Measurements from ENCODE around the gene FAM184A.

FAM184A gene

DNA sequence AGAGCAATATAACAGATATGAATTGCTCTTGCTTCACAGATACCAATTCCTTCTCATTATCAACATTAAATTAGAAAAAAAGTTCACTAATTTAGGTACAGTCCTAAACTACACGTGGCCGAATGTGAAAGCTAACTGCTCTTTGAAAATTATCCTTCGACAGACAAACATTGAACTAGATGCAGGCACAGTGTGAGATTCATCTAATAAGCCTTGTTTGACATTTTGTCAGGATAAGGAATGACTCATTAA lies 1.1 kb downstream of the FAM184A start:
- no peaks in the 10 kb centered on the region for H3K4me1 ChIP-seq (ENCODE audit: insufficient read depth, low read length, poor library complexity, severe bottlenecking)
- H3F3A ChIP-seq (ENCODE audit: low read depth), result no peaks in the 10 kb centered on the region
- H3K79me2 ChIP-seq (ENCODE audit: insufficient read depth, low read length), result no peaks in the 10 kb centered on the region
- H3K9ac ChIP-seq (ENCODE audit: low read depth, low read length, poor library complexity, severe bottlenecking), result no peak overlapping the region
- no peaks in the 10 kb centered on the region for H3K9me2 ChIP-seq (replicated peaks; ENCODE audit: low read depth, low read length)
- no peaks in the 10 kb centered on the region for H3K36me3 ChIP-seq (ENCODE audit: insufficient read depth, low read length)
- H2AFZ ChIP-seq (ENCODE audit: low read length), result no peak overlapping the region
- H3K9me3 ChIP-seq (ENCODE audit: insufficient read depth, low read depth, low read length), result no peaks in the 10 kb centered on the region
- H3K27me3 ChIP-seq (ENCODE audit: insufficient read depth, low read length, poor library complexity, severe bottlenecking), result no peaks in the 10 kb centered on the region
- H3K4me3 ChIP-seq (ENCODE audit: low read length, poor library complexity, severe bottlenecking), result no peak overlapping the region
- TF ChIP-seq, protein P1, sequence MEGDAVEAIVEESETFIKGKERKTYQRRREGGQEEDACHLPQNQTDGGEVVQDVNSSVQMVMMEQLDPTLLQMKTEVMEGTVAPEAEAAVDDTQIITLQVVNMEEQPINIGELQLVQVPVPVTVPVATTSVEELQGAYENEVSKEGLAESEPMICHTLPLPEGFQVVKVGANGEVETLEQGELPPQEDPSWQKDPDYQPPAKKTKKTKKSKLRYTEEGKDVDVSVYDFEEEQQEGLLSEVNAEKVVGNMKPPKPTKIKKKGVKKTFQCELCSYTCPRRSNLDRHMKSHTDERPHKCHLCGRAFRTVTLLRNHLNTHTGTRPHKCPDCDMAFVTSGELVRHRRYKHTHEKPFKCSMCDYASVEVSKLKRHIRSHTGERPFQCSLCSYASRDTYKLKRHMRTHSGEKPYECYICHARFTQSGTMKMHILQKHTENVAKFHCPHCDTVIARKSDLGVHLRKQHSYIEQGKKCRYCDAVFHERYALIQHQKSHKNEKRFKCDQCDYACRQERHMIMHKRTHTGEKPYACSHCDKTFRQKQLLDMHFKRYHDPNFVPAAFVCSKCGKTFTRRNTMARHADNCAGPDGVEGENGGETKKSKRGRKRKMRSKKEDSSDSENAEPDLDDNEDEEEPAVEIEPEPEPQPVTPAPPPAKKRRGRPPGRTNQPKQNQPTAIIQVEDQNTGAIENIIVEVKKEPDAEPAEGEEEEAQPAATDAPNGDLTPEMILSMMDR (conservative IDR thresholded peaks at IDR 0.05; ENCODE audit: low read length), result no peak
- no peak for TF ChIP-seq EZH2phosphoT487 (IDR thresholded peaks at IDR 0.05; ENCODE audit: borderline replicate concordance)
- H4K20me1 ChIP-seq (ENCODE audit: insufficient read depth, low read length, poor library complexity, severe bottlenecking), result no peaks in the 10 kb centered on the region
- no peak overlapping the region for H3K4me2 ChIP-seq (ENCODE audit: low read depth, low read length, poor library complexity, severe bottlenecking)

DNA sequence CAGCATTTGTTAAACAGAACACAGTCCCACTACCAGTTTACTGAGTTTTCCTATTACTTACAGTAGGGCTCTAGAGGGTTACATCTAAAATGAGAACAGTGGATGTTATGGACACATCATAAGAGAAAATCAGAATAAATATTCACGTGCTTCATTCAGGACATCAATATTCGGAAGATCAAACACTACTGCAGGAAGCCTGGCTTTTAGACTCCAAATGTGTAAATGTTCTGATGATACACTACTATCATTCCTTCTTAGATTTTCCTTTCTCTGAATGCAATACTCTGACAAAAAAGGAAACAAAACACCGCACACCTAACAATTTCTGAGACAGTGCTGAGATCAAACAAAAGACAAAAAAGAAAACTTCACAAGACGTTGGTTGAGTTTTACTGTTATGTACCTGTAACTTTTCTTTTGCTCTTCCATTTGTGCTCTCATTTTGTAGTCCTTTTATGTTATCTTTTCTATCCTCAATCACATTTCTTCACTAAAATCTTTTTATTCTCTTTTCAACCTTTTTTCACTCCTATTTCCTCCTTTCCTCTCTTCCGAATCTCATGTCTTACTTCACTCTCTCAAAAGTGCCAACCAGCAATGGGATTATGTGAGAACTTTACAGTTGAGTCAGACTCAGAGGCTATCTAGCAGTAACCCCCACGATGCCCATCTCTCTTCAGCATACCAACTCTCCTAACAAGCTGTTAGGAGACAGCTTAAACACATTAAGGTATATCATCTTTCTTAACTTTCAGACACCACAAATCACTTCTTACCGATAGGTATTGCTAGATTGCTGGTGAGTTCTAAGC lies 1.7 kb downstream of the FAM184A start:
- Histone ChIP-seq H3K9ac (ENCODE audit: low read depth, low read length, poor library complexity, severe bottlenecking) (no peak overlapping the region), H3K4me2 (ENCODE audit: low read depth, low read length, poor library complexity, severe bottlenecking) (no peak overlapping the region)

DNA sequence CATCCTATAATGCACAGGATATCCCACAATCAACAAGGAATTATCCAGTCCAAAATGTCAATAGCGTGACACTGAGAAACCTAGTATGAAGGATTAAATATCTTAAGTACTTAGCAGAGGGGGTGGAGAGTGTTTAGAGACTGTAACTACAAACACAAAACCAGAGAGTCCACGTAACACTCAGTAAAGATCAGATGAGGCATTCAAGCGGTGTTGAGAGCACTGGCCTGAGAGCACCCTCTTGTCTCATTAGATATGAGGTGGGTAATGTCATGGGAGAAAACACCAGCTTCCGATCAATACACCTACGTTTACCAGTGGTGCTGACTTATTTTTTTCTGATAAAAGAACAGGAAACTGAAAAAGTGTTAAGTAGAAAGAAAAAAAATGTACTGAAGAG lies 2.3 kb downstream of the FAM184A start:
- H3K4me3 ChIP-seq (ENCODE audit: low read length, poor library complexity, severe bottlenecking), result no peak overlapping the region
- H3K9me3 ChIP-seq (ENCODE audit: insufficient read depth, low read depth, low read length), result no peaks in the 10 kb centered on the region
- no peaks in the 10 kb centered on the region for H3K4me1 ChIP-seq (ENCODE audit: insufficient read depth, low read length, poor library complexity, severe bottlenecking)
- no peak for TF ChIP-seq EZH2phosphoT487 (IDR thresholded peaks at IDR 0.05; ENCODE audit: borderline replicate concordance)
- TF ChIP-seq, protein P1 (conservative IDR thresholded peaks at IDR 0.05; ENCODE audit: low read length), result no peak
- no peaks in the 10 kb centered on the region for H3K9me2 ChIP-seq (replicated peaks; ENCODE audit: low read depth, low read length)
- H2AFZ ChIP-seq (ENCODE audit: low read length), result no peak overlapping the region
- H4K20me1 ChIP-seq (ENCODE audit: insufficient read depth, low read length, poor library complexity, severe bottlenecking), result no peaks in the 10 kb centered on the region
- H3K27me3 ChIP-seq (ENCODE audit: insufficient read depth, low read length, poor library complexity, severe bottlenecking), result no peaks in the 10 kb centered on the region
- no peak overlapping the region for H3K4me2 ChIP-seq (ENCODE audit: low read depth, low read length, poor library complexity, severe bottlenecking)
- H3F3A ChIP-seq (ENCODE audit: low read depth), result no peaks in the 10 kb centered on the region
- no peak overlapping the region for H3K9ac ChIP-seq (ENCODE audit: low read depth, low read length, poor library complexity, severe bottlenecking)
- H3K79me2 ChIP-seq (ENCODE audit: insufficient read depth, low read length), result no peaks in the 10 kb centered on the region
- no peaks in the 10 kb centered on the region for H3K36me3 ChIP-seq (ENCODE audit: insufficient read depth, low read length)

More for the DNA sequence above, 1.7 kb downstream of the FAM184A start:
- Histone ChIP-seq H3F3A (ENCODE audit: low read depth) (no peaks in the 10 kb centered on the region), H2AFZ (ENCODE audit: low read length) (no peak overlapping the region), H4K20me1 (ENCODE audit: insufficient read depth, low read length, poor library complexity, severe bottlenecking) (no peaks in the 10 kb centered on the region), H3K27me3 (ENCODE audit: insufficient read depth, low read length, poor library complexity, severe bottlenecking) (no peaks in the 10 kb centered on the region), H3K36me3 (ENCODE audit: insufficient read depth, low read length) (no peaks in the 10 kb centered on the region), H3K9me2 (replicated peaks; ENCODE audit: low read depth, low read length) (no peaks in the 10 kb centered on the region), H3K9me3 (ENCODE audit: insufficient read depth, low read depth, low read length) (no peaks in the 10 kb centered on the region), H3K4me1 (ENCODE audit: insufficient read depth, low read length, poor library complexity, severe bottlenecking) (no peaks in the 10 kb centered on the region), H3K4me3 (ENCODE audit: low read length, poor library complexity, severe bottlenecking) (no peak overlapping the region), H3K79me2 (ENCODE audit: insufficient read depth, low read length) (no peaks in the 10 kb centered on the region)
- TF ChIP-seq, protein P1 (conservative IDR thresholded peaks at IDR 0.05; ENCODE audit: low read length), result no peak
- TF ChIP-seq EZH2phosphoT487 (IDR thresholded peaks at IDR 0.05; ENCODE audit: borderline replicate concordance), result no peak

All from Loucy (cell line).